Lower leg skin (tissue), 3 donors: ENCODE data around the gene ZNF787.

Experiments used
- POLR2A ChIP-seq, 2 donors: fragments of 450-650 bp; IDR thresholded peaks; one replicate each; pipeline ENCODE4 v1.6.1; 2016 to 2017; ENCODE audit warnings: antibody characterized with exemption in 2 of 2, mild to moderate bottlenecking in 1 of 2, moderate library complexity in 1 of 2
- TF ChIP-seq, protein P1 (sequence below), 3 donors: fragments of 450-650 bp; IDR thresholded peaks; one replicate each; pipeline ENCODE4 v1.5.1; 2016; ENCODE audit warnings: antibody characterized with exemption in 3 of 3, mild to moderate bottlenecking in 3 of 3, moderate library complexity in 2 of 3

DNA sequence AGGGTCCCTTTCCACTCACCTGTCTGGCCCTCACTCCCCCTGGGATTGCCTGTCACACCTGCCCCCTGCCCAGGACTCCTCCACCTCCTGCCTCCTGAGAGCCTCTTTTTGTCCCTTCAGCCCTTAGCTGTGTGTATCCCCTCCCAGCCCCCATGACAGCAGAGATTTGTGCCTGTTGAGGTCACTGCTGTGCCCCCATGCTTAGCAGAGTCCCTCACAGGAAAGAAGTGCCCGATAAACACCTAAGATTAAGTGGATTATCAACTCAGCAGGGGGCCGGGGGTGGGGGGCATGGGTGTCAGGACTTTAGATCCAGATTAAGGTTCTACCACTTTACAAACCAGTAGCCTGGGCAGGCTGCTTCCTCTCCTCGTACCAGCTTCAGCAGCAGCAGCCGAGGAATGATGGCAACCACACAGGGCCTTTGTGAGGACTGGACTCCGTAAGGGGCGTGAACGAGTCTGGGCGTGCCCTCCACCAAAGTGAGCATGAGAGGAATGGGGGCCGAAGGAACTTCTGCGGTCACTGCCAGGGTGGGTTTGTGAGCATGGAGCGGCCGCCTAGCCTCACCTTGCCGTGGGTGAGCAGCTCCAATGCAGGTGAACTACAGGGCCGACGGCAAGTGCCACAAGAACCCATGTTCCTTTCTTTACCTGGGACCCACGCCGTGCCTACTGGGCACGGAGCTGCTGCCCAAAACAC lies 36.1 kb downstream of the ZNF787 start:
- TF ChIP-seq POLR2A (IDR thresholded peaks at IDR 0.05) = no peak
- TF ChIP-seq, protein P1, sequence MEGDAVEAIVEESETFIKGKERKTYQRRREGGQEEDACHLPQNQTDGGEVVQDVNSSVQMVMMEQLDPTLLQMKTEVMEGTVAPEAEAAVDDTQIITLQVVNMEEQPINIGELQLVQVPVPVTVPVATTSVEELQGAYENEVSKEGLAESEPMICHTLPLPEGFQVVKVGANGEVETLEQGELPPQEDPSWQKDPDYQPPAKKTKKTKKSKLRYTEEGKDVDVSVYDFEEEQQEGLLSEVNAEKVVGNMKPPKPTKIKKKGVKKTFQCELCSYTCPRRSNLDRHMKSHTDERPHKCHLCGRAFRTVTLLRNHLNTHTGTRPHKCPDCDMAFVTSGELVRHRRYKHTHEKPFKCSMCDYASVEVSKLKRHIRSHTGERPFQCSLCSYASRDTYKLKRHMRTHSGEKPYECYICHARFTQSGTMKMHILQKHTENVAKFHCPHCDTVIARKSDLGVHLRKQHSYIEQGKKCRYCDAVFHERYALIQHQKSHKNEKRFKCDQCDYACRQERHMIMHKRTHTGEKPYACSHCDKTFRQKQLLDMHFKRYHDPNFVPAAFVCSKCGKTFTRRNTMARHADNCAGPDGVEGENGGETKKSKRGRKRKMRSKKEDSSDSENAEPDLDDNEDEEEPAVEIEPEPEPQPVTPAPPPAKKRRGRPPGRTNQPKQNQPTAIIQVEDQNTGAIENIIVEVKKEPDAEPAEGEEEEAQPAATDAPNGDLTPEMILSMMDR (IDR thresholded peaks at IDR 0.05) = no peak
